ENCODE measurements around the gene ATG16L1.

GRCh38 chr2:233209533-233210171 is 41.8 kb upstream of the ATG16L1 start:
- no peak for TF ChIP-seq EP300 (IDR thresholded peaks at IDR 0.05)
- TF ChIP-seq CTCF (IDR thresholded peaks at IDR 0.05): no peak

All from esophagus muscularis mucosa (tissue), 3 donors.